Vagina (tissue), 2 donors: ENCODE data around the gene OLFML3. TPM values are rescaled to one million over a fixed set of nuclear protein-coding genes. Genes with fewer than 3 reads are reported as not detected.

Experiments
- DNase-seq, 2 donors: peaks; one replicate each; pipeline ENCODE4 v3.0.0-alpha.2; 2017; ENCODE audit errors: extremely low spot score in 2 of 2
- H3K27ac ChIP-seq: fragments of 200-600 bp; sonication (generic); one replicate; pipeline ENCODE4 v1.5.1; 2019
- H3K27me3 ChIP-seq: fragments of 200-600 bp; sonication (generic); one replicate; pipeline ENCODE4 v1.5.1; 2019
- H3K36me3 ChIP-seq, 2 donors: fragments of 200-600 bp; sonication (generic); one replicate each; pipeline ENCODE4 v1.5.1; 2017 to 2019
- H3K4me1 ChIP-seq: fragments of 200-600 bp; sonication (generic); one replicate; pipeline ENCODE4 v1.5.1; 2019
- H3K4me3 ChIP-seq, 2 donors: fragments of 200-600 bp; sonication (generic); 1 replicate in 1 of 2; 2 replicates in 1 of 2; pipeline ENCODE4 v1.5.1; 2016 to 2019
- H3K9me3 ChIP-seq: fragments of 200-600 bp; sonication (generic); one replicate; pipeline ENCODE4 v1.5.1; 2019
- CTCF ChIP-seq, 3 experiments: fragments of 450-650 bp in 2 of 3; fragments of 200-600 bp in 1 of 3; sonication (generic) in 1 of 3; IDR thresholded peaks; one replicate each; pipeline ENCODE4 v1.5.1; 2017 to 2019; ENCODE audit warnings: antibody characterized with exemption in 3 of 3, mild to moderate bottlenecking in 2 of 3, moderate library complexity in 2 of 3
- POLR2A ChIP-seq, 2 donors: fragments of 450-650 bp; IDR thresholded peaks; one replicate each; pipeline ENCODE4 v1.6.1; 2017; ENCODE audit warnings: antibody characterized with exemption in 2 of 2, mild to moderate bottlenecking in 2 of 2, moderate library complexity in 2 of 2
- POLR2AphosphoS5 ChIP-seq, 2 donors: sonication (generic); formaldehyde crosslinking; IDR thresholded peaks; one replicate each; pipeline ENCODE4 v1.9.0; 2017; ENCODE audit warnings: antibody characterized with exemption in 2 of 2, mild to moderate bottlenecking in 2 of 2, low read depth in 1 of 2; ENCODE audit not compliant: insufficient read depth in 1 of 2
- intact Hi-C: fragments of 100-400 bp; cut with DNase I; formaldehyde crosslinking; loops from one replicate; pipeline ENCODE4 v1.15.1; 2023
- total RNA-seq: library from RNA; depleted of rRNA; stranded (reverse); fragments of >200 nt; gene quantifications from one replicate; pipeline ENCODE4 v1.2.3, GENCODE V29; 2016

Gene OLFML3
- total RNA-seq, 1 donor from 2014 or later = 108 TPM

- Histone ChIP-seq H3K4me1 (peaks cover 50% of the 10 kb centered on the region), H3K4me3 (no peak overlapping the region), H3K9me3 (no peaks in the 10 kb centered on the region), H3K36me3 (peaks cover 0 to 10% of the 10 kb centered on the region in 2 donors), H3K27ac (no peak overlapping the region), H3K27me3 (no peaks in the 10 kb centered on the region)
- intact Hi-C loops = no loop called here
- no peak for DNase-seq
- no peak for TF ChIP-seq CTCF (IDR thresholded peaks at IDR 0.05)
- TF ChIP-seq POLR2AphosphoS5 (IDR thresholded peaks at IDR 0.05; ENCODE audit: insufficient read depth in 1 of 2, low read depth in 1 of 2) = no peak
- no peak for TF ChIP-seq POLR2A (IDR thresholded peaks at IDR 0.05)
Measured at GRCh38 chr1:113949007-113949406, 30.3 kb upstream of the OLFML3 start.

GRCh38 chr1:113950908-113951307 is 28.4 kb upstream of the OLFML3 start:
- TF ChIP-seq POLR2A (IDR thresholded peaks at IDR 0.05) (no peak), POLR2AphosphoS5 (IDR thresholded peaks at IDR 0.05; ENCODE audit: insufficient read depth in 1 of 2, low read depth in 1 of 2) (no peak), CTCF (IDR thresholded peaks at IDR 0.05) (no peak)
- no peak overlapping the region for H3K27ac ChIP-seq
- H3K4me3 ChIP-seq = no peak overlapping the region
- DNase-seq = no peak
- peaks cover 41% of the 10 kb centered on the region for H3K4me1 ChIP-seq
- H3K36me3 ChIP-seq = peaks cover 0 to 19% of the 10 kb centered on the region in 2 donors
- no peaks in the 10 kb centered on the region for H3K9me3 ChIP-seq
- intact Hi-C loops = no loop called here
- H3K27me3 ChIP-seq = no peaks in the 10 kb centered on the region

- intact Hi-C loops = no loop called here
- Histone ChIP-seq H3K36me3 (peaks cover 0 to 27% of the 10 kb centered on the region in 2 donors), H3K9me3 (no peaks in the 10 kb centered on the region), H3K4me3 (no peak overlapping the region), H3K27ac (no peak overlapping the region), H3K4me1 (peaks cover 33% of the 10 kb centered on the region), H3K27me3 (no peaks in the 10 kb centered on the region)
- DNase-seq = no peak
- TF ChIP-seq POLR2AphosphoS5 (IDR thresholded peaks at IDR 0.05; ENCODE audit: insufficient read depth in 1 of 2, low read depth in 1 of 2) (no peak), CTCF (IDR thresholded peaks at IDR 0.05) (no peak), POLR2A (IDR thresholded peaks at IDR 0.05) (no peak)
Measured at GRCh38 chr1:113951719-113952118, 27.6 kb upstream of the OLFML3 start.

- H3K9me3 ChIP-seq = no peaks in the 10 kb centered on the region
- no peaks in the 10 kb centered on the region for H3K27me3 ChIP-seq
- H3K4me3 ChIP-seq = no peak overlapping the region
- no peak for TF ChIP-seq CTCF (IDR thresholded peaks at IDR 0.05)
- TF ChIP-seq POLR2AphosphoS5 (IDR thresholded peaks at IDR 0.05; ENCODE audit: insufficient read depth in 1 of 2, low read depth in 1 of 2) = no peak
- no peak for TF ChIP-seq POLR2A (IDR thresholded peaks at IDR 0.05)
- intact Hi-C loops = no loop called here
- no peak overlapping the region for H3K27ac ChIP-seq
- H3K4me1 ChIP-seq = no peaks in the 10 kb centered on the region
- peaks cover 0 to 67% of the 10 kb centered on the region in 2 donors for H3K36me3 ChIP-seq
- DNase-seq = no peak
Measured at GRCh38 chr1:113957984-113958383, 21.3 kb upstream of the OLFML3 start.

- Histone ChIP-seq H3K4me1 (no peaks in the 10 kb centered on the region), H3K27me3 (no peaks in the 10 kb centered on the region), H3K9me3 (no peaks in the 10 kb centered on the region), H3K27ac (no peak overlapping the region), H3K36me3 (peaks cover 0 to 68% of the 10 kb centered on the region in 2 donors), H3K4me3 (no peak overlapping the region)
- intact Hi-C loops = no loop called here
- TF ChIP-seq POLR2AphosphoS5 (IDR thresholded peaks at IDR 0.05; ENCODE audit: insufficient read depth in 1 of 2, low read depth in 1 of 2) (no peak), POLR2A (IDR thresholded peaks at IDR 0.05) (no peak), CTCF (IDR thresholded peaks at IDR 0.05) (no peak)
- no peak for DNase-seq
Measured at GRCh38 chr1:113958691-113959090, 20.6 kb upstream of the OLFML3 start.
